SU-DHL-6 (cell line): ENCODE measurements around the gene PTPRN2.

Experiments
- H2AFZ ChIP-seq: fragments of 200-600 bp; sonication (generic); 2 replicates; pipeline ENCODE4 v1.6.1; 2014; ENCODE audit warnings: low read depth, mild to moderate bottlenecking, moderate library complexity, mixed read lengths, antibody characterized with exemption, low read length; ENCODE audit not compliant: severe bottlenecking
- H3F3A ChIP-seq: fragments of 200-600 bp; shearing (Covaris generic); 2 replicates; pipeline ENCODE4 v1.6.0; 2016; ENCODE audit warnings: antibody characterized with exemption, mild to moderate bottlenecking; ENCODE audit not compliant: insufficient read depth
- H3K27ac ChIP-seq: fragments of 200-600 bp; sonication (generic); 2 replicates; pipeline ENCODE4 v1.5.1; 2016; ENCODE audit warnings: low read depth, mild to moderate bottlenecking, low read length, moderate library complexity, mixed read lengths
- H3K27me3 ChIP-seq: fragments of 200-600 bp; sonication (generic), shearing (Covaris generic); 2 replicates; pipeline ENCODE4 v1.6.0; 2014; ENCODE audit warnings: mild to moderate bottlenecking, low read length
- H3K36me3 ChIP-seq: fragments of 200-600 bp; sonication (generic); 2 replicates; pipeline ENCODE4 v1.6.1; 2014; ENCODE audit warnings: mild to moderate bottlenecking, low read length, mixed read lengths
- H3K4me2 ChIP-seq: fragments of 300-600, 200-600 bp; shearing (Covaris generic), sonication (generic); 2 replicates; pipeline ENCODE4 v1.6.0; 2014; ENCODE audit warnings: low read length, low read depth, mild to moderate bottlenecking; ENCODE audit not compliant: poor library complexity, severe bottlenecking
- H3K4me3 ChIP-seq: fragments of 200-600 bp; sonication (generic); 2 replicates; pipeline ENCODE4 v1.5.1; 2014; ENCODE audit warnings: antibody characterized with exemption, low read length, mild to moderate bottlenecking, mixed read lengths; ENCODE audit not compliant: insufficient read depth, poor library complexity, severe bottlenecking
- H3K79me2 ChIP-seq: fragments of 200-600 bp; sonication (generic); 2 replicates; pipeline ENCODE4 v1.6.1; 2014; ENCODE audit warnings: mild to moderate bottlenecking, low read length, moderate library complexity; ENCODE audit not compliant: insufficient read depth
- H3K9ac ChIP-seq: fragments of 200-600 bp; sonication (generic); 2 replicates; pipeline ENCODE4 v1.7.0; 2014; ENCODE audit warnings: mild to moderate bottlenecking, low read length
- H3K9me2 ChIP-seq: fragments of 200-600 bp; sonication (generic); replicated peaks from 2 replicates; pipeline ENCODE4 v1.6.1; 2014; ENCODE audit warnings: low read length; ENCODE audit not compliant: insufficient read depth
- H3K9me3 ChIP-seq: fragments of 200-600 bp; sonication (generic); 2 replicates; pipeline ENCODE4 v1.6.1; 2014; ENCODE audit warnings: low read length, mixed read lengths; ENCODE audit not compliant: insufficient read depth
- H4K20me1 ChIP-seq: fragments of 200-600 bp; sonication (generic); 2 replicates; pipeline ENCODE4 v1.6.1; 2014; ENCODE audit warnings: low read depth, mild to moderate bottlenecking, antibody characterized with exemption, low read length, moderate library complexity, mixed read lengths
- CTCF ChIP-seq: fragments of 200-600 bp; sonication (generic); IDR thresholded peaks from one replicate; pipeline ENCODE4 v1.5.1; 2017; ENCODE audit warnings: antibody characterized with exemption, mild to moderate bottlenecking, low read length, moderate library complexity; ENCODE audit not compliant: insufficient read depth, poor library complexity, severe bottlenecking
- EZH2phosphoT487 ChIP-seq: fragments of 200-600 bp; sonication (generic), shearing (Covaris generic); conservative IDR thresholded peaks from 2 replicates; pipeline ENCODE4 v1.6.1; 2018; ENCODE audit warnings: mild to moderate bottlenecking, antibody characterized with exemption, low read length, moderate library complexity, mixed read lengths

Gene PTPRN2

GRCh38 chr7:158074896-158075632 lies 512.6 kb downstream of the PTPRN2 start:
- TF ChIP-seq CTCF (no peak), EZH2phosphoT487 (no peak)
- H3K27ac ChIP-seq: no peak overlapping the region
- H3K4me2 ChIP-seq: no peak overlapping the region
- H3F3A ChIP-seq: no peaks in the 10 kb centered on the region
- no peak overlapping the region for H2AFZ ChIP-seq
- H3K9ac ChIP-seq: no peak overlapping the region
- H3K79me2 ChIP-seq: no peaks in the 10 kb centered on the region
- no peaks in the 10 kb centered on the region for H3K27me3 ChIP-seq
- no peaks in the 10 kb centered on the region for H4K20me1 ChIP-seq
- H3K36me3 ChIP-seq: no peaks in the 10 kb centered on the region
- H3K4me3 ChIP-seq: no peak overlapping the region
- H3K9me3 ChIP-seq: no peaks in the 10 kb centered on the region
- no peaks in the 10 kb centered on the region for H3K9me2 ChIP-seq

GRCh38 chr7:158073845-158074840 lies 513.5 kb downstream of the PTPRN2 start:
- Histone ChIP-seq H3K36me3 (no peaks in the 10 kb centered on the region), H3K79me2 (no peaks in the 10 kb centered on the region), H3K27me3 (no peaks in the 10 kb centered on the region), H3K4me3 (no peak overlapping the region), H4K20me1 (no peaks in the 10 kb centered on the region), H3K27ac (no peak overlapping the region), H3K9me3 (no peaks in the 10 kb centered on the region), H3K9ac (no peak overlapping the region), H3K4me2 (no peak overlapping the region), H3F3A (no peaks in the 10 kb centered on the region), H2AFZ (no peak overlapping the region), H3K9me2 (no peaks in the 10 kb centered on the region)
- TF ChIP-seq CTCF: no peak
- TF ChIP-seq EZH2phosphoT487: no peak

GRCh38 chr7:158072991-158073730 lies 514.5 kb downstream of the PTPRN2 start:
- H3K4me2 ChIP-seq: no peak overlapping the region
- H3K4me3 ChIP-seq: no peak overlapping the region
- no peaks in the 10 kb centered on the region for H3K36me3 ChIP-seq
- H4K20me1 ChIP-seq: no peaks in the 10 kb centered on the region
- no peak overlapping the region for H3K9ac ChIP-seq
- no peak for TF ChIP-seq CTCF
- TF ChIP-seq EZH2phosphoT487: no peak
- no peak overlapping the region for H2AFZ ChIP-seq
- no peaks in the 10 kb centered on the region for H3K9me3 ChIP-seq
- H3K9me2 ChIP-seq: no peaks in the 10 kb centered on the region
- H3F3A ChIP-seq: no peaks in the 10 kb centered on the region
- H3K27me3 ChIP-seq: no peaks in the 10 kb centered on the region
- H3K27ac ChIP-seq: no peak overlapping the region
- H3K79me2 ChIP-seq: no peaks in the 10 kb centered on the region
